Measurements from ENCODE around the gene TMEM131L. TPM values are rescaled to one million over a fixed set of nuclear protein-coding genes. Genes with fewer than 3 reads are reported as not detected.
"Not testable (repeated sequence)": the region's sequence is repeated elsewhere in the genome, so short reads cannot be mapped to it uniquely, and the experiment has no call there.

The TMEM131L gene
- total RNA-seq, 2 donors from 2014 or later = 22.2 to 25.6 TPM

DNA sequence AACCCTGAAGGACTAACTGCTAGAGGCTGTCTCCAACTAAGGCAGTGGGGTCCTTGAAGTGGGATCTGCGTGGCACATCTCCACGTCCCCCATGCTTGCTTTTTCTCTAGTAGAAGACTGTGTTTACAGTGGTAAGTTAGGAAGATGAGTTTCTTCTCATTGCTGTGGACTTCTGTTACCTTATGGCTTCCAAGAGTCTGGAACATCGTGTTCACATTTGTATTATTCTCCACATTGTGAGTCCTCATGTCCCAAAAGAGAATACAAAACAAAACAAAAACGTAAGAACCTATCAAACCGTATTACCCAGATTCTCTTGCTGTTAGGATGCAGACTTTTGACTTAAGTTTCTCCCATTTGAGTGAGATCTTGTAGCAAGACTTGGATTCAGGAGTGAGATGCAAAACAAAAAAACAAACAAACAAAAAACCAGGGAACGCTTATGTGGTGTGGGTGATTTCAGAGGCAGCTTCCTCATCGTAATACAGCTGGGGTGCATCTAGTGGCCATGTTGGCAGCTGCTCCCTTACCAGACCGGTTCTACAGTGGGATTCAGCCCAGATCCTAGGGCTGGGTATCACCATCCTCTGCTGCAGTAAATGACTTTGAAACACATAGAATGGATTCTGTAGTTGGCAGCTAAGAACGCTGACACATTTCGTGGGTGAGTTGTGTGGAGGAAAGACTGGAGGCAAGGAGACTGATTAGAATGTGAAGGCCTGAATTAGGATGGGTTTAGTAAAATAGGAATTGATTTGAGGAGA is 41.3 kb downstream of the TMEM131L start:
- no peaks in the 10 kb centered on the region for H3K36me3 ChIP-seq
- H3K27me3 ChIP-seq (replicated peaks; ENCODE audit: insufficient read depth) = no peaks in the 10 kb centered on the region
- ATAC-seq (ENCODE audit: insufficient number of reproducible peaks, low FRiP score, low read depth) (no peak), DNase-seq (ENCODE audit: low spot score) (no peak)
- TF ChIP-seq, protein P1, sequence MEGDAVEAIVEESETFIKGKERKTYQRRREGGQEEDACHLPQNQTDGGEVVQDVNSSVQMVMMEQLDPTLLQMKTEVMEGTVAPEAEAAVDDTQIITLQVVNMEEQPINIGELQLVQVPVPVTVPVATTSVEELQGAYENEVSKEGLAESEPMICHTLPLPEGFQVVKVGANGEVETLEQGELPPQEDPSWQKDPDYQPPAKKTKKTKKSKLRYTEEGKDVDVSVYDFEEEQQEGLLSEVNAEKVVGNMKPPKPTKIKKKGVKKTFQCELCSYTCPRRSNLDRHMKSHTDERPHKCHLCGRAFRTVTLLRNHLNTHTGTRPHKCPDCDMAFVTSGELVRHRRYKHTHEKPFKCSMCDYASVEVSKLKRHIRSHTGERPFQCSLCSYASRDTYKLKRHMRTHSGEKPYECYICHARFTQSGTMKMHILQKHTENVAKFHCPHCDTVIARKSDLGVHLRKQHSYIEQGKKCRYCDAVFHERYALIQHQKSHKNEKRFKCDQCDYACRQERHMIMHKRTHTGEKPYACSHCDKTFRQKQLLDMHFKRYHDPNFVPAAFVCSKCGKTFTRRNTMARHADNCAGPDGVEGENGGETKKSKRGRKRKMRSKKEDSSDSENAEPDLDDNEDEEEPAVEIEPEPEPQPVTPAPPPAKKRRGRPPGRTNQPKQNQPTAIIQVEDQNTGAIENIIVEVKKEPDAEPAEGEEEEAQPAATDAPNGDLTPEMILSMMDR (IDR thresholded peaks at IDR 0.05) = no peak
- H3K4me1 ChIP-seq (ENCODE audit: control insufficient read depth in 1 of 2, low read depth in 2 of 2) = peaks cover 3 to 33% of the 10 kb centered on the region in 2 donors
- H3K4me3 ChIP-seq = no peak overlapping the region
- H3K27ac ChIP-seq = peak overlapping the region in 1 of 2 donors; percentile 27
- H3K9me3 ChIP-seq = no peaks in the 10 kb centered on the region

- not testable (repeated sequence) for H3K27ac ChIP-seq; H3K27me3 ChIP-seq (replicated peaks; ENCODE audit: insufficient read depth); H3K9me3 ChIP-seq; H3K36me3 ChIP-seq; DNase-seq (ENCODE audit: low spot score); H3K4me3 ChIP-seq; ATAC-seq (ENCODE audit: insufficient number of reproducible peaks, low FRiP score, low read depth)
- H3K4me1 ChIP-seq (ENCODE audit: control insufficient read depth in 1 of 2, low read depth in 2 of 2) = peaks cover 17 to 40% of the 10 kb centered on the region in 2 donors
Observed at GRCh38 chr4:153509212-153509611, 43.1 kb downstream of the TMEM131L start.

- no peak for ATAC-seq (ENCODE audit: insufficient number of reproducible peaks, low FRiP score, low read depth)
Observed at GRCh38 chr4:153509724-153510123, 43.6 kb downstream of the TMEM131L start.

DNA sequence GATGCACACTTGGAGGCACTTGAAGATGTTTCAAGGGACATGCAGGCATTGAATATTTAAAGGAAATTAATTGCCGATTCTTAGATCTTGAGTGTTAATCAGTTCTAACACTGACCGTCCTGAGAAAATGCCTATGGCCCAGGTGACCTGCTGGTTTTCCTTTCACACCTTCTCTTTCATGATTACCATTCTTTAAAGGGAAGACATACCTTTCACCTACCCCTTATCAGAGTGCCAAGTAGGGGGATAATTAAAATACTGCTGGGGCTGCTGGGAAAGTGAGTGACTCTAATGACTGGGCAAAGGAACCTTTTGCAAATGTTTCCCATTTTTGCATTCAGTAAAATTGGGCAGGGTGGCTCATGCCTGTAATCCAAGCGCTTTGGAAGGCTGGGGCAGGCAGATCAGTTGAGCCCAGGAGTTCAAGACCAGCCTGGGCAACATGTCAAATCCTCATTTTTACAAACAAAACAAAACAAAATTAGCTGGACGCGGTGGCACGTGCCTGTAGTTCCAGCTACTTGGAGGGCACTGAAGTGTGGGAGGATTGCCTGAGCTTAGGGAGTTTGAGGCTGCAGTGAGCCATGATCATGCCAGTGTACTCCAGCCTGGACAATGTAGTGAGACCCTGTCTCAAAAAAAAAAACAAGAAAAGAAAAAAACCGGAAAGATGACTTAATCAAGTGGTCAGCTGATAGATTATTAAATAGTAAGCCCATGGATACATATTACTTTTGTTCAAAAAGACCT is 44.3 kb downstream of the TMEM131L start:
- Histone ChIP-seq H3K36me3 (no peaks in the 10 kb centered on the region), H3K9me3 (no peaks in the 10 kb centered on the region), H3K27ac (no peak overlapping the region), H3K27me3 (replicated peaks; ENCODE audit: insufficient read depth) (no peaks in the 10 kb centered on the region), H3K4me1 (ENCODE audit: control insufficient read depth in 1 of 2, low read depth in 2 of 2) (peaks cover 24 to 52% of the 10 kb centered on the region in 2 donors), H3K4me3 (no peak overlapping the region)
- DNase-seq (ENCODE audit: low spot score) (no peak), ATAC-seq (ENCODE audit: insufficient number of reproducible peaks, low FRiP score, low read depth) (no peak)
- TF ChIP-seq, protein P1 (IDR thresholded peaks at IDR 0.05) = no peak

More at GRCh38 chr4:153509724-153510123, 43.6 kb downstream of the TMEM131L start:
- no peak for DNase-seq (ENCODE audit: low spot score)
- Histone ChIP-seq H3K4me1 (ENCODE audit: control insufficient read depth in 1 of 2, low read depth in 2 of 2) (peaks cover 19 to 45% of the 10 kb centered on the region in 2 donors), H3K27ac (no peak overlapping the region), H3K36me3 (no peaks in the 10 kb centered on the region), H3K27me3 (replicated peaks; ENCODE audit: insufficient read depth) (no peaks in the 10 kb centered on the region), H3K9me3 (no peaks in the 10 kb centered on the region), H3K4me3 (no peak overlapping the region)
- TF ChIP-seq, protein P1 (IDR thresholded peaks at IDR 0.05) = no peak

- Histone ChIP-seq H3K4me1 (ENCODE audit: control insufficient read depth in 1 of 2, low read depth in 2 of 2) (peaks cover 24 to 52% of the 10 kb centered on the region in 2 donors), H3K36me3 (no peaks in the 10 kb centered on the region), H3K27me3 (replicated peaks; ENCODE audit: insufficient read depth) (no peaks in the 10 kb centered on the region), H3K9me3 (no peaks in the 10 kb centered on the region), H3K4me3 (no peak overlapping the region), H3K27ac (no peak overlapping the region)
- TF ChIP-seq, protein P1 (IDR thresholded peaks at IDR 0.05) = no peak
- ATAC-seq (ENCODE audit: insufficient number of reproducible peaks, low FRiP score, low read depth) = no peak
- DNase-seq (ENCODE audit: low spot score) = no peak
Observed at GRCh38 chr4:153511104-153511503, 44.9 kb downstream of the TMEM131L start.

Measured in thoracic aorta (tissue), 2 donors.